H9 (cell line): ENCODE data around the gene PFDN2. TPM values are rescaled to one million over a fixed set of nuclear protein-coding genes. Genes with fewer than 3 reads are reported as not detected.

Experiments used
- DNase-seq: peaks from one replicate; pipeline ENCODE4 v3.0.0-alpha.2; 2017
- H2AFZ ChIP-seq: one replicate; pipeline ENCODE4 v1.6.1; 2013; ENCODE audit warnings: mild to moderate bottlenecking, low read length, control low read depth, moderate library complexity
- H2AK5ac ChIP-seq: 2 replicates; pipeline ENCODE4 v1.6.1; 2013; ENCODE audit warnings: low read length, control low read depth, mixed read lengths; ENCODE audit not compliant: insufficient read length
- H2BK120ac ChIP-seq: one replicate; pipeline ENCODE4 v1.6.1; 2013; ENCODE audit warnings: low read depth, mild to moderate bottlenecking, low read length, control low read depth, inconsistent platforms; ENCODE audit not compliant: poor library complexity, severe bottlenecking
- H2BK12ac ChIP-seq: 2 replicates; pipeline ENCODE4 v1.6.1; 2013; ENCODE audit warnings: low read length, control low read depth, mixed read lengths, low read depth; ENCODE audit not compliant: insufficient read length
- H2BK15ac ChIP-seq: 2 replicates; pipeline ENCODE4 v1.6.1; 2013; ENCODE audit warnings: low read depth, low read length, control low read depth
- H2BK20ac ChIP-seq: one replicate; pipeline ENCODE4 v1.6.1; 2013; ENCODE audit warnings: low read depth, mild to moderate bottlenecking, low read length, control low read depth, inconsistent platforms; ENCODE audit not compliant: poor library complexity, severe bottlenecking
- H2BK5ac ChIP-seq: 2 replicates; pipeline ENCODE4 v1.6.1; 2013; ENCODE audit warnings: low read length, control low read depth, mixed read lengths; ENCODE audit not compliant: insufficient read length
- H3K14ac ChIP-seq: 2 replicates; pipeline ENCODE4 v1.6.1; 2013; ENCODE audit warnings: low read length, control low read depth; ENCODE audit not compliant: insufficient read depth
- H3K18ac ChIP-seq: 2 replicates; pipeline ENCODE4 v1.6.1; 2013; ENCODE audit warnings: low read depth, mild to moderate bottlenecking, mixed read lengths, low read length, control low read depth; ENCODE audit not compliant: insufficient read length
- H3K23ac ChIP-seq: 2 replicates; pipeline ENCODE4 v1.6.1; 2013; ENCODE audit warnings: low read length, control low read depth, mixed read lengths, low read depth; ENCODE audit not compliant: insufficient read length
- H3K23me2 ChIP-seq: 2 replicates; pipeline ENCODE4 v1.6.1; 2013; ENCODE audit warnings: low read depth, mild to moderate bottlenecking, mixed read lengths, low read length, control low read depth; ENCODE audit not compliant: insufficient read length, poor library complexity, severe bottlenecking
- H3K27ac ChIP-seq: 2 replicates; pipeline ENCODE4 v1.5.1; 2013; ENCODE audit warnings: low read length, control low read depth, mixed read lengths, low read depth; ENCODE audit not compliant: insufficient read length
- H3K27me3 ChIP-seq: 2 replicates; pipeline ENCODE4 v1.6.1; 2013; ENCODE audit warnings: low read length, control low read depth, inconsistent platforms; ENCODE audit not compliant: insufficient read depth
- H3K4ac ChIP-seq: 2 replicates; pipeline ENCODE4 v1.6.1; 2013; ENCODE audit warnings: low read depth, mild to moderate bottlenecking, control low read depth, inconsistent platforms, low read length, moderate library complexity
- H3K4me1 ChIP-seq: 2 replicates; pipeline ENCODE4 v1.6.1; 2013; ENCODE audit warnings: low read length, control low read depth, inconsistent platforms; ENCODE audit not compliant: insufficient read depth
- H3K4me2 ChIP-seq: 2 replicates; pipeline ENCODE4 v1.6.1; 2013; ENCODE audit warnings: low read length, control low read depth, mixed read lengths; ENCODE audit not compliant: insufficient read length, insufficient read depth
- H3K56ac ChIP-seq: 2 replicates; pipeline ENCODE4 v1.6.1; 2013; ENCODE audit warnings: low read depth, mild to moderate bottlenecking, mixed read lengths, low read length, control low read depth; ENCODE audit not compliant: insufficient read length
- H3K79me1 ChIP-seq: 2 replicates; pipeline ENCODE4 v1.6.1; 2013; ENCODE audit warnings: low read depth, mild to moderate bottlenecking, moderate library complexity, low read length, control low read depth, inconsistent platforms; ENCODE audit not compliant: insufficient read depth, poor library complexity, severe bottlenecking
- H3K79me2 ChIP-seq: 2 replicates; pipeline ENCODE4 v1.6.1; 2013; ENCODE audit warnings: low read length, control low read depth, inconsistent platforms; ENCODE audit not compliant: insufficient read depth
- H3K9ac ChIP-seq: 2 replicates; pipeline ENCODE4 v1.6.1; 2013; ENCODE audit warnings: low read length, control low read depth, mixed read lengths; ENCODE audit not compliant: insufficient read length; ENCODE audit errors: extremely low read depth
- H3K9me3 ChIP-seq: one replicate; pipeline ENCODE4 v1.6.1; 2013; ENCODE audit warnings: low read depth, low read length, inconsistent platforms; ENCODE audit not compliant: control insufficient read depth
- H3T11ph ChIP-seq: one replicate; pipeline ENCODE4 v1.6.1; 2013; ENCODE audit warnings: mild to moderate bottlenecking, low read length, control low read depth, inconsistent platforms
- H4K20me1 ChIP-seq: one replicate; pipeline ENCODE4 v1.6.1; 2013; ENCODE audit not compliant: control insufficient read depth, insufficient read length, insufficient read depth
- H4K5ac ChIP-seq: 2 replicates; pipeline ENCODE4 v1.6.1; 2013; ENCODE audit warnings: low read depth, mild to moderate bottlenecking, mixed read lengths, low read length, control low read depth; ENCODE audit not compliant: insufficient read length
- H4K8ac ChIP-seq: replicated peaks from 2 replicates; pipeline ENCODE4 v1.6.1; 2013; ENCODE audit warnings: low read length, control low read depth, mixed read lengths, low read depth; ENCODE audit not compliant: insufficient read length
- H4K91ac ChIP-seq: 2 replicates; pipeline ENCODE4 v1.6.1; 2013; ENCODE audit warnings: low read depth, mild to moderate bottlenecking, moderate library complexity, mixed read lengths, low read length, control low read depth; ENCODE audit not compliant: insufficient read length
- H3K27ac Mint-ChIP-seq, 3 experiments: 2 replicates in 2 of 3; 3 replicates in 1 of 3; pipeline ENCODE4 v1.8.0; 2020 to 2021; ENCODE audit warnings: mixed read lengths in 3 of 3, mild to moderate bottlenecking in 1 of 3, moderate library complexity in 1 of 3
- H3K27me3 Mint-ChIP-seq: 2 replicates; pipeline ENCODE4 v1.8.0; 2021; ENCODE audit warnings: low read depth, mild to moderate bottlenecking, moderate library complexity, mixed read lengths
- H3K36me3 Mint-ChIP-seq, 3 experiments: 2 replicates in 2 of 3; 3 replicates in 1 of 3; pipeline ENCODE4 v1.8.0; 2020 to 2021; ENCODE audit warnings: low read depth in 3 of 3, mixed read lengths in 3 of 3; ENCODE audit not compliant: insufficient read depth in 1 of 3
- H3K4me1 Mint-ChIP-seq, 2 experiments: 2 replicates each; pipeline ENCODE4 v1.8.0; 2020; ENCODE audit warnings: mixed read lengths in 2 of 2
- H3K4me3 Mint-ChIP-seq, 2 experiments: 2 replicates in 1 of 2; 3 replicates in 1 of 2; pipeline ENCODE4 v1.8.0; 2020 to 2021; ENCODE audit warnings: mild to moderate bottlenecking in 2 of 2, mixed read lengths in 2 of 2, moderate library complexity in 1 of 2
- H3K9me3 Mint-ChIP-seq, 2 experiments: 2 replicates in 1 of 2; 3 replicates in 1 of 2; pipeline ENCODE4 v1.8.0; 2020; ENCODE audit warnings: mild to moderate bottlenecking in 2 of 2, mixed read lengths in 2 of 2, moderate library complexity in 1 of 2
- WGBS: extraction: QIAGEN DNeasy Blood & Tissue Kit; methylation state at CpG from one replicate; pipeline ENCODE4 v1.1.7; 2013; ENCODE audit warnings: missing lambda C conversion rate, low lambda C conversion rate, mixed read lengths; ENCODE audit not compliant: insufficient read length; ENCODE audit errors: extremely low coverage; 5-methylcytosine and 5-hydroxymethylcytosine counted together
- total RNA-seq: library from RNA; stranded (reverse); gene quantifications from 2 replicates; pipeline ENCODE4 v1.2.1, GENCODE V29; 2021
- TF ChIP-seq, protein P1 (sequence below): fragments of 200-600 bp; sonication (generic); conservative IDR thresholded peaks from 3 replicates; pipeline ENCODE4 v1.8.0; 2021; ENCODE audit warnings: antibody characterized with exemption, mild to moderate bottlenecking

PFDN2 gene
- total RNA-seq, 1 experiment from 2014 or later, result 71.8 TPM

DNA sequence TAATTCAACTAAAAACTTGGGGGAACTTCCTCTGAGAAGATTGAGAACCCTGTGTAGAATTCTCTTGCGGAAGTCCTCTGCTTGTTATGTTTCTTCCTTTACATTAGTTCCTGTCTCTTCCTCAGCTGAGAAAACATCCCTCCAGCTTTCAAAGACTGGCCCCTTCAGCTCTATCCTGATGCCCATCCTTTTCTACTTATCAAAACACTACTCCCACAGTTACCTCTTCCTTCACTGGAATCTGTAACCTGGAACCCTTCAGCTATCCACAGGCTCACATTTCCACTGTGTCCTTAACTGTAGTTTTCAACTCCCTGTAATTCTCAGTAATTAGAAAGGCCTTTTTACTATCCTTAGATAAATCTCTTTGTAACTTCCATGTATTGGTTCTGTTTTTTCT is 20.6 kb upstream of the PFDN2 start:
- Histone ChIP-seq H4K5ac (no peak overlapping the region), H3K18ac (no peak overlapping the region), H2BK15ac (no peak overlapping the region), H2BK12ac (no peak overlapping the region), H3K79me2 (peaks cover 3% of the 10 kb centered on the region; the same call in 1 of the 2 replicates), H3K23ac (no peak overlapping the region), H3K27ac (no peak overlapping the region), H2AFZ (no peak overlapping the region), H2BK5ac (no peak overlapping the region), H3K4me2 (no peak overlapping the region), H2AK5ac (no peak overlapping the region), H3K9me3 (no peaks in the 10 kb centered on the region), H2BK20ac (no peak overlapping the region), H4K8ac (no peak overlapping the region), H3K4ac (no peak overlapping the region), H3K9ac (no peak overlapping the region), H3K56ac (no peak overlapping the region), H3K23me2 (peaks cover 4% of the 10 kb centered on the region), H2BK120ac (no peak overlapping the region), H3K27me3 (no peaks in the 10 kb centered on the region), H3T11ph (no peak overlapping the region), H4K91ac (no peak overlapping the region), H3K79me1 (peaks cover 4% of the 10 kb centered on the region), H3K4me1 (no peaks in the 10 kb centered on the region), H4K20me1 (no peaks in the 10 kb centered on the region), H3K14ac (no peak overlapping the region)
- no peak overlapping the region for H3K4me3 Mint-ChIP-seq
- no peak for DNase-seq
- H3K4me1 Mint-ChIP-seq, result no peaks in the 10 kb centered on the region
- TF ChIP-seq, protein P1, sequence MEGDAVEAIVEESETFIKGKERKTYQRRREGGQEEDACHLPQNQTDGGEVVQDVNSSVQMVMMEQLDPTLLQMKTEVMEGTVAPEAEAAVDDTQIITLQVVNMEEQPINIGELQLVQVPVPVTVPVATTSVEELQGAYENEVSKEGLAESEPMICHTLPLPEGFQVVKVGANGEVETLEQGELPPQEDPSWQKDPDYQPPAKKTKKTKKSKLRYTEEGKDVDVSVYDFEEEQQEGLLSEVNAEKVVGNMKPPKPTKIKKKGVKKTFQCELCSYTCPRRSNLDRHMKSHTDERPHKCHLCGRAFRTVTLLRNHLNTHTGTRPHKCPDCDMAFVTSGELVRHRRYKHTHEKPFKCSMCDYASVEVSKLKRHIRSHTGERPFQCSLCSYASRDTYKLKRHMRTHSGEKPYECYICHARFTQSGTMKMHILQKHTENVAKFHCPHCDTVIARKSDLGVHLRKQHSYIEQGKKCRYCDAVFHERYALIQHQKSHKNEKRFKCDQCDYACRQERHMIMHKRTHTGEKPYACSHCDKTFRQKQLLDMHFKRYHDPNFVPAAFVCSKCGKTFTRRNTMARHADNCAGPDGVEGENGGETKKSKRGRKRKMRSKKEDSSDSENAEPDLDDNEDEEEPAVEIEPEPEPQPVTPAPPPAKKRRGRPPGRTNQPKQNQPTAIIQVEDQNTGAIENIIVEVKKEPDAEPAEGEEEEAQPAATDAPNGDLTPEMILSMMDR, result no peak
- no peaks in the 10 kb centered on the region for H3K27me3 Mint-ChIP-seq
- H3K36me3 Mint-ChIP-seq, result peaks cover 0 to 2% (median 0%) of the 10 kb centered on the region in 3 experiments; a peak in 1 of 7 replicates
- no peak overlapping the region; a peak in 1 of 7 replicates for H3K27ac Mint-ChIP-seq
- no peaks in the 10 kb centered on the region for H3K9me3 Mint-ChIP-seq
- no CpG with 5 or more reads among the region's 1 CpG for WGBS
